GM12878 (cell line): ENCODE data around the gene GREB1. TPM values are rescaled to one million over a fixed set of nuclear protein-coding genes. Genes with fewer than 3 reads are reported as not detected.

ENCODE experiments used
- ATAC-seq: fragments of 200-7000 bp; cut with Tn5 transposase; 3 replicates; pipeline ENCODE4 v1.9.1; 2020; ENCODE audit warnings: mild to moderate bottlenecking, moderate library complexity
- BruUV-seq: library from RNA; stranded (reverse); fragments of 400-500 nt; replicated peaks from 2 replicates; lab custom pipeline; 2021; lab: Mats Ljungman, UMichigan
- CTCF ChIA-PET: fragments of 300-600 bp; sonication (Branson Sonifier 250); formaldehyde crosslinking; extraction: SDS; loops from one replicate; lab custom pipeline; 2021; ENCODE audit warnings: inconsistent platforms; lab: Yijun Ruan, JAX
- POLR2A ChIA-PET: fragments of 350-600 bp; formaldehyde crosslinking; extraction: SDS; loops from one replicate; lab custom pipeline; 2021; ENCODE audit warnings: inconsistent platforms; lab: Charles Lee
- RAD21 ChIA-PET: fragments of 300-600 bp; sonication (Branson Sonifier 250); formaldehyde crosslinking; loops from one replicate; lab custom pipeline; 2023; ENCODE audit warnings: antibody characterized with exemption; ENCODE audit not compliant: unreplicated experiment; lab: Charles Lee
- SMC1A ChIA-PET: fragments of 300-600 bp; sonication (Branson Sonifier 250); formaldehyde crosslinking; loops from one replicate; lab custom pipeline; 2023; ENCODE audit not compliant: unreplicated experiment, uncharacterized antibody; lab: Charles Lee
- DNase-seq: peaks from one replicate; pipeline ENCODE4 v3.0.0-alpha.2; 2011; ENCODE audit warnings: low read depth, low spot score
- FAIRE-seq: peaks from 3 replicates; lab custom pipeline; 2011; peaks lifted over from hg19 to GRCh38; lab: Jason Lieb, UNC
- H2AFZ ChIP-seq: 2 replicates; pipeline ENCODE4 v1.6.0; 2011; ENCODE audit warnings: low read depth, low read length, control low read depth; ENCODE audit not compliant: control insufficient read depth
- H3K27ac ChIP-seq: 2 replicates; pipeline ENCODE4 v1.5.1; 2011; ENCODE audit warnings: control low read depth; ENCODE audit not compliant: control insufficient read depth, insufficient read depth
- H3K27me3 ChIP-seq, 2 experiments: replicated peaks in 1 of 2; 2 replicates each; pipeline versions ENCODE4 v1.6.0 to v1.6.1; 2011; ENCODE audit warnings: low read length in 1 of 2; ENCODE audit not compliant: control insufficient read depth in 2 of 2, insufficient read depth in 2 of 2
- H3K36me3 ChIP-seq, 2 experiments: 2 replicates each; pipeline ENCODE4 v1.5.1; 2011; ENCODE audit warnings: low read length in 1 of 2; ENCODE audit not compliant: control insufficient read depth in 2 of 2, insufficient read depth in 2 of 2
- H3K4me1 ChIP-seq: 2 replicates; pipeline ENCODE4 v1.6.1; 2011; ENCODE audit warnings: mild to moderate bottlenecking, low read length, moderate library complexity, mixed read lengths; ENCODE audit not compliant: control insufficient read depth, insufficient read depth
- H3K4me2 ChIP-seq: 2 replicates; pipeline ENCODE4 v1.6.0; 2011; ENCODE audit warnings: control low read depth; ENCODE audit not compliant: control insufficient read depth, insufficient read depth
- H3K4me3 ChIP-seq: fragments of 200-600 bp; sonication (generic); 2 replicates; pipeline ENCODE4 v1.5.1; 2016
- H3K79me2 ChIP-seq: 2 replicates; pipeline ENCODE4 v1.6.0; 2011; ENCODE audit warnings: low read length; ENCODE audit not compliant: control insufficient read depth, insufficient read depth
- H3K9ac ChIP-seq: 2 replicates; pipeline ENCODE4 v1.8.0; 2011; ENCODE audit warnings: low read length, control low read depth, mixed read lengths; ENCODE audit not compliant: control insufficient read depth, insufficient read depth
- H3K9me3 ChIP-seq: replicated peaks from 3 replicates; pipeline ENCODE4 v1.5.1; 2011; ENCODE audit warnings: mild to moderate bottlenecking, low read length; ENCODE audit not compliant: control insufficient read depth, insufficient read depth
- H4K20me1 ChIP-seq: 2 replicates; pipeline ENCODE4 v1.6.0; 2011; ENCODE audit not compliant: control insufficient read depth, insufficient read depth
- BMI1 ChIP-seq: fragments of 450-650 bp; IDR thresholded peaks from 2 replicates; pipeline ENCODE4 v1.6.1; 2016; ENCODE audit warnings: mild to moderate bottlenecking, moderate library complexity, borderline replicate concordance
- CHD4 ChIP-seq: fragments of 200-600 bp; sonication (generic); IDR thresholded peaks from 2 replicates; pipeline ENCODE4 v1.6.1; 2016; ENCODE audit warnings: mild to moderate bottlenecking
- DPF2 ChIP-seq: fragments of 450-650 bp; IDR thresholded peaks from 2 replicates; pipeline ENCODE4 v1.6.1; 2017; ENCODE audit warnings: mild to moderate bottlenecking
- EED ChIP-seq: sonication (generic); IDR thresholded peaks from 2 replicates; pipeline ENCODE4 v1.6.1; 2016; ENCODE audit warnings: antibody characterized with exemption, low read depth
- ESRRA ChIP-seq: IDR thresholded peaks from 2 replicates; pipeline ENCODE4 v1.6.1; 2012; ENCODE audit warnings: mild to moderate bottlenecking, low read length, improper control_type of control experiment
- KAT2A ChIP-seq: conservative IDR thresholded peaks from 2 replicates; pipeline ENCODE4 v1.6.1; 2011; ENCODE audit warnings: low read depth, low read length; ENCODE audit not compliant: control insufficient read depth
- MEF2A ChIP-seq: IDR thresholded peaks from 2 replicates; pipeline ENCODE4 v1.6.1; 2011; ENCODE audit warnings: low read depth, mild to moderate bottlenecking, low read length, moderate library complexity; ENCODE audit not compliant: insufficient read depth
- NFXL1 ChIP-seq: fragments of 450-650 bp; IDR thresholded peaks from 2 replicates; pipeline ENCODE4 v1.6.1; 2017; ENCODE audit warnings: antibody characterized with exemption, mild to moderate bottlenecking, borderline replicate concordance
- POLR2AphosphoS5 ChIP-seq: IDR thresholded peaks from 2 replicates; pipeline ENCODE4 v1.6.1; 2011; ENCODE audit warnings: mild to moderate bottlenecking, low read length, inconsistent platforms
- RB1 ChIP-seq: fragments of 450-650 bp; formaldehyde crosslinking; IDR thresholded peaks from 2 replicates; pipeline ENCODE4 v1.6.1; 2017; ENCODE audit warnings: mild to moderate bottlenecking, borderline replicate concordance
- RUNX3 ChIP-seq: IDR thresholded peaks from 2 replicates; pipeline ENCODE4 v1.6.1; 2012; ENCODE audit warnings: low read length, inconsistent platforms
- STAT3 ChIP-seq: IDR thresholded peaks from 2 replicates; pipeline ENCODE4 v1.6.1; 2011; ENCODE audit warnings: low read depth, low read length, improper control_type of control experiment
- TBL1XR1 ChIP-seq: IDR thresholded peaks from 2 replicates; pipeline ENCODE4 v1.6.1; 2012; ENCODE audit warnings: low read depth, low read length, improper control_type of control experiment
- ZNF24 ChIP-seq: fragments of 450-650 bp; IDR thresholded peaks from 2 replicates; pipeline ENCODE4 v1.6.1; 2017; ENCODE audit warnings: antibody characterized with exemption, mild to moderate bottlenecking
- ZZZ3 ChIP-seq: IDR thresholded peaks from 2 replicates; pipeline ENCODE4 v1.6.1; 2011; ENCODE audit warnings: low read depth; ENCODE audit not compliant: control insufficient read depth, insufficient read length
- WGBS: methylation state at CpG from one replicate; pipeline ENCODE4 v1.1.6; 2016; ENCODE audit warnings: low lambda C conversion rate; ENCODE audit not compliant: insufficient replicate concordance, insufficient coverage; ENCODE audit errors: missing lambda C conversion rate; 5-methylcytosine and 5-hydroxymethylcytosine counted together
- in situ Hi-C: fragments of 300-500 bp; cut with MboI; formaldehyde crosslinking; loops from 9 replicates; pipeline ENCODE4 v1.14.3; 2018; ENCODE audit warnings: mixed read lengths
- intact Hi-C: fragments of 100-400 bp; cut with micrococcal nuclease; formaldehyde crosslinking; loops from one replicate; pipeline ENCODE4 v1.14.2; 2022; ENCODE audit not compliant: unreplicated experiment
- polyA plus RNA-seq, 11 experiments: library from polyadenylated mRNA; depleted of rRNA in 4 of 11; unstranded in 6 of 11; stranded (reverse) in 5 of 11; fragments of >200 nt; fragmentation: Nextera tagmentation in 4 of 11; fragmentation: Illumina TruSeq in 1 of 11; extraction: Ambion mirVana in 4 of 11; extraction: Trizol in 1 of 11; gene quantifications; 1 replicate in 1 of 11; 2 replicates in 10 of 11; pipeline versions ENCODE4 v1.2.1 to v1.2.3, GENCODE V29; 2011 to 2016; ENCODE audit warnings: inconsistent platforms in 2 of 11, missing spikeins in 2 of 11, low read depth in 1 of 11
- total RNA-seq, 4 experiments: library from RNA; depleted of rRNA in 3 of 4; stranded (reverse); fragments of >200 nt in 3 of 4; fragmentation: Illumina TruSeq in 1 of 4; extraction: Trizol in 1 of 4; gene quantifications; 2 replicates each; pipeline versions ENCODE4 v1.2.1 to v1.2.3, GENCODE V29; 2013 to 2021
- TF ChIP-seq, protein P1 (sequence below): fragments of 150-350 bp; IDR thresholded peaks from 2 replicates; pipeline ENCODE4 v1.6.1; 2016; ENCODE audit warnings: low read depth, low read length
- TF ChIP-seq, protein P2 (sequence below): IDR thresholded peaks from 2 replicates; pipeline ENCODE4 v1.6.1; 2012; ENCODE audit warnings: low read length, inconsistent platforms
- TF ChIP-seq, protein P3 (sequence below): IDR thresholded peaks from 2 replicates; pipeline ENCODE4 v1.6.1; 2012; ENCODE audit warnings: low read depth, low read length, improper control_type of control experiment

The GREB1 gene
- total and polyA plus RNA-seq, 10 of the 15 experiments (the other 5 are each of a cell fraction or from before 2014, with no cell fraction given), result 0.09 to 2.1 (median 0.37) TPM; not detected in 1

DNA sequence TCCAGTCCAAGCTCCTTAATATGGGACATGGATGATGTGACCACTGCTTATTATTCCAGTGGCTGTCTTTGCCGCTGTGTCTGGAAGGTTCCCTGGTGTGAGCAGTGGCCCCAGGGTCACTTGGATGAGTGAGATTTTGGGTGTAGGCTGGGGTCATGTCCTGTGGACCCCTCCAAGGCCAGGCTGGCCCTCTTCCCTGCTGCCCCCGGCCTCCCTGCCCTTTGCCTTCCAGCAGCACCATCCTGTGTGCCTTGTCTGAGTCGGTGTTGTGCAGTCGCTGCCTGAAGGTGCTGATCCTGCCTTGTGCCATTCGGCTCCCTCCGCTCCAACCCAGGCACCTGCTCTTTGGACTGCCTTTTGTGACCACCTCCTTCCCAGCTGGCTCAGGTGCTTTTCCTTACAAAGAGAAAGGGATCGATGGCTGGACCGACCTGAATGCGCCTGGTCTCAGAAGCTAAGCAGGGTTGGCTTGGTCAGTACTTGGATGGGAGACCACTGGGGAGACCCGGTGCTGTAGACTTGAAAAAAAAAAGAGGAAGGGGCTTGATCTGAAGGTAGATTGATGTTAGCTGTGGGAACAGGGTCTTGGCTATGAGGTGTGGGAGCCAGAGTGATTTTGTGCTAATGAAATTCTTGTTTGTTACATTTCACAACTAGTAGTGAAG is 16.7 kb upstream of the GREB1 start (continued):
- TF ChIP-seq NFXL1, result no peak
- TF ChIP-seq, protein P1, sequence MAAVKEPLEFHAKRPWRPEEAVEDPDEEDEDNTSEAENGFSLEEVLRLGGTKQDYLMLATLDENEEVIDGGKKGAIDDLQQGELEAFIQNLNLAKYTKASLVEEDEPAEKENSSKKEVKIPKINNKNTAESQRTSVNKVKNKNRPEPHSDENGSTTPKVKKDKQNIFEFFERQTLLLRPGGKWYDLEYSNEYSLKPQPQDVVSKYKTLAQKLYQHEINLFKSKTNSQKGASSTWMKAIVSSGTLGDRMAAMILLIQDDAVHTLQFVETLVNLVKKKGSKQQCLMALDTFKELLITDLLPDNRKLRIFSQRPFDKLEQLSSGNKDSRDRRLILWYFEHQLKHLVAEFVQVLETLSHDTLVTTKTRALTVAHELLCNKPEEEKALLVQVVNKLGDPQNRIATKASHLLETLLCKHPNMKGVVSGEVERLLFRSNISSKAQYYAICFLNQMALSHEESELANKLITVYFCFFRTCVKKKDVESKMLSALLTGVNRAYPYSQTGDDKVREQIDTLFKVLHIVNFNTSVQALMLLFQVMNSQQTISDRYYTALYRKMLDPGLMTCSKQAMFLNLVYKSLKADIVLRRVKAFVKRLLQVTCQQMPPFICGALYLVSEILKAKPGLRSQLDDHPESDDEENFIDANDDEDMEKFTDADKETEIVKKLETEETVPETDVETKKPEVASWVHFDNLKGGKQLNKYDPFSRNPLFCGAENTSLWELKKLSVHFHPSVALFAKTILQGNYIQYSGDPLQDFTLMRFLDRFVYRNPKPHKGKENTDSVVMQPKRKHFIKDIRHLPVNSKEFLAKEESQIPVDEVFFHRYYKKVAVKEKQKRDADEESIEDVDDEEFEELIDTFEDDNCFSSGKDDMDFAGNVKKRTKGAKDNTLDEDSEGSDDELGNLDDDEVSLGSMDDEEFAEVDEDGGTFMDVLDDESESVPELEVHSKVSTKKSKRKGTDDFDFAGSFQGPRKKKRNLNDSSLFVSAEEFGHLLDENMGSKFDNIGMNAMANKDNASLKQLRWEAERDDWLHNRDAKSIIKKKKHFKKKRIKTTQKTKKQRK, result no peak
- no peak for TF ChIP-seq CHD4
- TF ChIP-seq, protein P2, sequence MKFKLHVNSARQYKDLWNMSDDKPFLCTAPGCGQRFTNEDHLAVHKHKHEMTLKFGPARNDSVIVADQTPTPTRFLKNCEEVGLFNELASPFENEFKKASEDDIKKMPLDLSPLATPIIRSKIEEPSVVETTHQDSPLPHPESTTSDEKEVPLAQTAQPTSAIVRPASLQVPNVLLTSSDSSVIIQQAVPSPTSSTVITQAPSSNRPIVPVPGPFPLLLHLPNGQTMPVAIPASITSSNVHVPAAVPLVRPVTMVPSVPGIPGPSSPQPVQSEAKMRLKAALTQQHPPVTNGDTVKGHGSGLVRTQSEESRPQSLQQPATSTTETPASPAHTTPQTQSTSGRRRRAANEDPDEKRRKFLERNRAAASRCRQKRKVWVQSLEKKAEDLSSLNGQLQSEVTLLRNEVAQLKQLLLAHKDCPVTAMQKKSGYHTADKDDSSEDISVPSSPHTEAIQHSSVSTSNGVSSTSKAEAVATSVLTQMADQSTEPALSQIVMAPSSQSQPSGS, result no peak
- no peak for TF ChIP-seq RUNX3

DNA sequence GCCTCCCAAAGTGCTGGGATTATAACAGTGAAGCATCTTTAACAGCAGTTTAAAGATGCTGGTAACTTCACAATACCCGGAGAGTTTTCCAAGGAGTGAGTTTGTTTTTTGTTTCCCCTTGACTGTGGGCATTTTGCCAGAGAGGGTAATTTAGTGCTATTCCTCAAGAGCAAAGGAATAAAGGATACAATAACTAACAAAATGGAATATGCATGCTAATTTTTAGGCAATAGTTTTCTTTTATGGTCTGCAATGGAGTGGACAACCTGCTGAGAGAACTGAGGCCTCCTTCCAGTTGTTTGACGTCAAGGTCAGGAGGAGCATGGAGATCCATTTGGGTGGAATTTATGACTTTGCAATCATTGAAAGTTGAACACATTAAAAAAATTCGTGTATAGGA is 15.9 kb upstream of the GREB1 start:
- Histone ChIP-seq H3K27ac (no peak overlapping the region), H3K4me3 (no peak overlapping the region), H3K9me3 (no peaks in the 10 kb centered on the region; the same call in 2 of the 3 replicates), H3K79me2 (no peaks in the 10 kb centered on the region), H2AFZ (no peak overlapping the region), H4K20me1 (no peaks in the 10 kb centered on the region; the same call in 1 of the 2 replicates), H3K9ac (no peak overlapping the region), H3K27me3 (no peaks in the 10 kb centered on the region; a peak in 1 of 4 replicates), H3K4me2 (no peak overlapping the region), H3K36me3 (no peaks in the 10 kb centered on the region), H3K4me1 (no peaks in the 10 kb centered on the region)
- DNase-seq (no peak), FAIRE-seq (no peak), ATAC-seq (no peak)
- CTCF ChIA-PET, result no interaction called here
- TF ChIP-seq STAT3 (no peak), POLR2AphosphoS5 (no peak), BMI1 (no peak), MEF2A (no peak), RB1 (no peak), TBL1XR1 (no peak), DPF2 (no peak), ESRRA (no peak), ZNF24 (no peak), KAT2A (no peak), ZZZ3 (no peak), EED (no peak)
- TF ChIP-seq, protein P3, sequence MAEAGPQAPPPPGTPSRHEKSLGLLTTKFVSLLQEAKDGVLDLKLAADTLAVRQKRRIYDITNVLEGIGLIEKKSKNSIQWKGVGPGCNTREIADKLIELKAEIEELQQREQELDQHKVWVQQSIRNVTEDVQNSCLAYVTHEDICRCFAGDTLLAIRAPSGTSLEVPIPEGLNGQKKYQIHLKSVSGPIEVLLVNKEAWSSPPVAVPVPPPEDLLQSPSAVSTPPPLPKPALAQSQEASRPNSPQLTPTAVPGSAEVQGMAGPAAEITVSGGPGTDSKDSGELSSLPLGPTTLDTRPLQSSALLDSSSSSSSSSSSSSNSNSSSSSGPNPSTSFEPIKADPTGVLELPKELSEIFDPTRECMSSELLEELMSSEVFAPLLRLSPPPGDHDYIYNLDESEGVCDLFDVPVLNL, result no peak
- POLR2A ChIA-PET, result no interaction called here
- RAD21 ChIA-PET, result no interaction called here
- BruUV-seq, result no TSS peak
- intact Hi-C loops, result no loop called here
- SMC1A ChIA-PET, result no interaction called here
- WGBS, result 62% methylated on average over 3 of the region's 3 CpGs
- in situ Hi-C loops, result no loop called here
